Activated CD4-positive, alpha-beta T cell treated with anti-CD3 and anti-CD28 coated beads, Interleukin-2, amount 50 U/mL, for 24 hours (primary cell): ENCODE measurements around the gene PLEKHM3.
"Not testable (repeated sequence)": the region's sequence is repeated elsewhere in the genome, so short reads cannot be mapped to it uniquely, and the experiment has no call there.

Experiments
- DNase-seq, 2 donors: peaks; one replicate each; pipeline ENCODE4 v3.0.0-alpha.2; 2020; ENCODE audit warnings: low read depth in 1 of 2, low spot score in 1 of 2

The PLEKHM3 gene

DNA sequence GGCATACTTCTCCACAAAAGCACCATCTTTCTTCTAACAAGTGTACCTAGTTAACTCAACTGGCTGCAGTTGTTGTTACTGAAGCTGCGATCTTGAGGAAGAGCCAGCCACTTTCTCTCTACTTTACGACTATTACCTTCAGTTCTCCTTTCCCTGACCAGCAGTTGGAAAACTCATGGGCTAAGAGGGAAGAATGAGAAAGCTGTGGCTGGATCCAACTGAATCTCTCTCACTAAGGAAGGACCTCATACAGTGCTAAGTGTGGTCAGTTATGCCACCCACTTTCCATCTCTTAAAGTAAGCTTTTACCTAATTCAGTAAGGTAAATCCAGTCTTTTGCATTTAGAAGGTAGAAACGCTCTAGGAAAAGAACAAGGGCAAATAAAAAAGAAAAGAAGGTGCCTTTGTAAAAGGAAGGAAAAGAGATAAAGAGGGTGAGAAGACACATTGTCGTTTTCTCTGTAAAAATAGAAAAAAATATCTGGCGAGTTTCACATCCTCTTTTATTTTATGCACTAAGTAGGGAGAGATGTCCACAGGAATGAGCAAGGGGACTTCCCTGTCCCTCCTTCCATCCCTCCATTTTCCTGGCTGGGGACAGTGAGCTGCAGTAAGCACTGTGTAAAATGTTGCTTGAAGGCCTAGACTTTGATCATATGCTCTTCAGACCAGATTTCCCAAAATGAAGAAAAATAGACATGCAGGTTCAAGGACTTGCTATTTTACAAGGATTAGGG is 73.4 kb downstream of the PLEKHM3 start:
- DNase-seq, result no peak

DNA sequence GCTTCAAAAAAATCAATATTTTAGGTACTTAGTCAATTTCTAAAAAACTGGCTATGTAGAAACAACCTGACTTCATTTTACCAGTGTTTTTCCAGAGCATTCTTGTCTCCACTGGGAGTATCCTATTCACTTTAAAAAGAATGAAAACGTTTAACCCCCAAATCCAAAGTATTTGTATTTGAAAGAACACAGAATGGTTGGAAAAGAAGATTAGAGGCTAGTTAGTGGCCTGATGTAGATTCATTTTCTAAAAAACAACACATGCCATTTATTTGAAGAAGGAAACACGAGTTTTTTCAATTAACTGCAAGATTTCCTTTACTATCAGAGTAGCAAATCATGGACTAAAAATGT is 74.6 kb downstream of the PLEKHM3 start:
- no peak for DNase-seq

DNA sequence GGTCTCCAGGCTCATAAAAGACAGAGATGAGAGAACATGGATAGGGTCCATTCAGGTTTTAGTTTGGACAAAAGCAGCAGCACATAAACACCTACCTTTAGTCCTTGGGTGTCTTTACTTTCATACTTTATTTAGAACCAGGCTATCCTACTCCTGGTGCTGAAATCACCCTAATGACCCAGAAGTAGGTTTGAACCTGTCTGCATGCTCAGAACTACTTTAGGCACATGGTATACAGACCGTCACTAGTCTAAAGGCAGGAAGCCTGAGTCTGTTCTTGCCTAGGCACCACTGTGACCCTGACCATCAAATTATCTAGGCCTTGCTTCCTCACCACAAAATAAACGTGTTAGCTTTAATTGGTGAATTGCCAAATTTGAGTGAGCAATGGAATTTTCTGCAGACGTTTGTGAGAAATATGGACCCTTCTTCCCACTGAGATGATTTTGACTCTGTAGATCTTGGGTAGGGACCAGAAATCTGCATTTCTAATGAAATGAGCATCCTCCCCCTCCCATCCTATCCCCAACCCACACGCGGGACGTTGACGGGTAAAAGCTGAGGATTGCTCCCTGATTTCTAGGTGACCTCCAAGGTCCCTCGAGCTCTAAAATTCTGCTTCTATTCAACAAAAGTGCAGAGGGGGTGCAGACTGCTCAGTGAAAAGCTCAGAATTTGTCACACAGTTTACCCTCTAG is 75.1 kb downstream of the PLEKHM3 start:
- DNase-seq, result no peak

DNA sequence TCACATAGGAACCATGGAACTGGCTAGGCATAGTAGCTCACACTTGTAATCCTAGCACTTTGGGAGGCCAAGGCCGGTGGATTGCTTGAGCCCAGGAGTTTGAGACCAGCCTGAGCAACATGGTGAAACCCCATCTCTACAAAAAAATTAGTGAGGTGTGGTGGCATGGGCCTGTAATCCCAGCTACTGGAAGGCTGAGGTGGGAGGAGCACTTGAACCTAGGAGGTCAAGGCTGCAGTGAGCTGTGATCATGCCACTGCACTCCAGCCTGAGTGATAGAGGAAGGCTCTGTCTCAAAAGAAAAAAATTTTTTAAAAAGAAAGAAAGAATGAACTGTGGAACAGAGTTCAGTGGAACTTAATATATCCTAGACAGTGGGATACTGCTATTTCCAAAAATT is 76.1 kb downstream of the PLEKHM3 start:
- DNase-seq, result not testable (repeated sequence)

DNA sequence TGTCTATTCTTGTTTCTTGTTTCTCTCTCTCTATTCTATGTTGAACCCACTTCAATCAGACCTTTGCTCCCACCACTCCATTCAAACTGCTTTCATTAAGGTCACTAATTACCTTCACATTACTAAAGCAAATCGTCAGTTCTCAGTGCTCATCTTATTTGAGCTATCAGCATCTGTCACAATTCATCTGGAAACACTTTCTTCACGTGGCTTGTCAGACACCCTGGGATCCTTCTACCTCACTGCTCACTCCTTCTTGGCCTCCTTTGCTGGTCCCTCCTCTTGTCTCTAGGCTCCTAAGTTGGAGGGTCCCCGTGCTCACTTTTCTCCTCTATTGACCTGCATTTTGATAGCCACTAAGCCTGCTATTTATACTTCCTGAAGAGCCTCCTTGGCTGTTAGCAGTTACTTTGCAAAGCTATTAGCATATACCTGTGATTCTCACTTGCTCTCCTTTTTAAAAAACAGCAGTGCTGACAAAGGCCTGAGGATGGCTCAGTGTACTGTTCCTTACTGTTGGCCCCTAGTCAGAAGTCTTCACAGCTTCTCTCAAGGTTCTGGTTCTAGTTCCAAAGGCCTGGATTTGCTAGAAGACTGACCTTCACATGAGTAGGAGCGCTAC is 80.2 kb downstream of the PLEKHM3 start:
- DNase-seq, result no peak

DNA sequence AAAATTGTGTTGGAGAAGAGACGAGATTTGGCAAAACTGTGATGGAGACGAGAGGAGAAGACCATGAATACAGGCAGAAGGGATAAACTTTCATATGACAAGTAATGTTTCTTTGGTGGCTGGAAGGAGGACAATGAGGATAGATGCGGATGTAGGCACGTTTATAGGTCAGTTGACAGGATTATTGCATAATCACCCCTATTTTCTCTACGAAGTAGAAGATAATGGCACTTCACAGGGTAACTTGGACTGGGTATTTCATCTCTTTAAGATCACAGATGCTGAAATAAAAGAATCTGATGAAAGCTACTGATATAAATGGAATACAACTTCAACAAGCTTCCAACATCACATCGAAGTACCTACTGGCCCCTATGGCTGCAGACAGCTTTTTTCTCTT is 81.0 kb downstream of the PLEKHM3 start:
- no peak for DNase-seq

DNA sequence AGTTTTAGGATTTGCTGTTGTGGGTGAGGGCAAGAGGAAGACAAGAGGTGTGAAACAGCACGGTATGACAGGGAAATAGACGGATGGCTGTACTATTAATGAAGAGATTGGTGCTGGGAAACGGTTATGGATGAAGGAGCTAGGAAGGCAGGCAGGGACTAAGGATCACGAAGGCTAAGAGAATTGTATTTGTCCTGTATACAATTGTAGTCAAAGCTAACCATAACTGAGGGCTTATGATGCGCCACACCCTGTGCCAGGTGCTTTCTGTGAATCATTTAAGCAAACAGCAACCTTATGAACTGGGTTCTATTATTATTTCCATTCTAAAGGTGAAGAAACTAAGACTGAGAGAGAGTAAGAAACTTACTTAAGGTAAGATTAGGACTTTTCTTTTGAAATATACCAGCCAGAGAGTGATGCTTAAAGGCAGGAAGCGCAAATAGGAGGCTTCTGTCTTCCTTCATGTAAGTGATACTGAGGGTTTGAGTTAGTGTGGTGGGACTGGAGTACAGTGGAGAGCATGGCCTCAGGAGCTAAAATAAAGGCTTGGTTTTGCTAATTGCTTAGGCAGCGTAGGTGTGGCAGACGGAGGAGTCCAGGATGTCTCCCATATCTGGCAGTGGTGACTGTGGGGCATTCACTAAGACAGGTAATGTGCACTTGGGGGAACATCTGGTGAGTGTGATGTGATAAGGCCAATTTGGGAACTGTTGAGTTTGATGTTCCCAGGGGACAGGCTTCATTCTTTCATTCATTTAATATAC is 85.8 kb downstream of the PLEKHM3 start:
- no peak for DNase-seq

DNA sequence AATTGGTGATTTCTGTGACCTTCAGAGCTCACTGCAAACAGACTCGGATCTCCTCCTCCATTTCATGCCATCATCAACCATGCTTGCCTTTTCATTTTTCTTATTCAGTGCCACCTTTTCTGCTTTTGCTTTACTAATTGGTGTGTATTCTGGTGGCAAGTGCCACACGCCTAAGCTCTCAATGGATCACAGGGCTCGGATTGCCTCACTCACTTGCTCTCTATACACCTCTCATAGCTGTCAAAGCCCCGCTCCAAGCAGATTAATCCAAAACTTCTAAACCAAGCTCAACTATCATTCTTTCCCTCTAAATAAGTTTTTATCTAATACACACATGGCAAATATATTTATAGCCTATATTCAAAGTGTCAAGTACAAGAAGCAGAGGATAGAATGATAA is 86.4 kb downstream of the PLEKHM3 start:
- DNase-seq, result no peak

DNA sequence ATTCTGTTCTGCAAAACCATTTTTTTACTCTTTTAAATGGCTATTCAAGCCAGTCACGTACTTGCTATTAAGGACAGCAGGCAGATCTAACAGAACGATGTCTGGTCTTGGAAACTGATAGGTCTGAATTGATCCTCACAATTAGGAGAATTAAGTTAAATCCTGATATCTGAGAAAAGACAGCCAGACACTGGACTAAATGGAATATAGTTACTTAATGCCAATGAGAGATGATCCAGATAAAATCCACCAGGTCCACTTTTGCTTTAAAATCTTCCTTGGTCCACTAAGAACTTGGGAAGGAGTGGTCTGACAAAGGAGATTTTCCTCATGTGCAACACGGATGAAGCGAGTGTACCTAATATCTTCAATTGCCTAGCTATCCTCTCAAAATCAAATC is 86.9 kb downstream of the PLEKHM3 start:
- DNase-seq, result no peak

DNA sequence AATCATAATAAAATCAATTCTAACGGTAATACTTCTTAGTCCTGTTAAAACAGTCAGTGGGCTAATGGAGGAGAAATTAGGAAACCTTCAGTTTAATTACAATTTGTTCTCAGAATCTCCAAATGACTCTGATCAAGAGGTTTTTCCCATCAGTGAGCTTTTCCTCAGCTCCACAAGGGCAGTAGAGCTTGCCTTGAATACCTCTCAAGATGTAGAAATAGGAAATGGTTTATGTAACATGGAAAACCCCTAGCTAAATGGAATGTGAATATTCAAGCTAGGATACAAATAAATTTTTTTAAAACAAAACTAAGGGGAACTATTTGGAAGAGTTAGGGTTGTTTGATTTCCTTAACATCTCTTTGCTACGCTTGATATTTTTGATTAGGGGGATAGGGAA is 87.5 kb downstream of the PLEKHM3 start:
- no peak for DNase-seq

DNA sequence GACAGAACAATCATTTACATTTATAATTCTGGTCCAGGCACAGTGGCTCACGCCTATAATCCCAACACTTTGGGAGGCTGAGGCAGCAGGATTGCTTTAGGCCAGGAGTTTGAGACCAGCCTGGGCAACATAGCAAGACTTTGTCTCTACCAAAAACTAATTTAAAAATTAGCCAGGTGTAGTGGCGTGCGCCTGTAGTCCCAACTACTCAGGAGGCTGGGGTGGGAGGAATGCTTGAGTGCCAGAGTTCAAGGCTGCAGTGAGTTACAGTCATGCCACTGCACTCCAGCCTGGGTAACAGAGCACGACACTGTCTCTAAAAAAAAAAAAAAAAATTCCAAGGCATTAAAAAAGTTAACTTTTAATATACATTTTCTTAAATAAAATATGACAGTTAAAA is 88.1 kb downstream of the PLEKHM3 start:
- DNase-seq, result no peak

DNA sequence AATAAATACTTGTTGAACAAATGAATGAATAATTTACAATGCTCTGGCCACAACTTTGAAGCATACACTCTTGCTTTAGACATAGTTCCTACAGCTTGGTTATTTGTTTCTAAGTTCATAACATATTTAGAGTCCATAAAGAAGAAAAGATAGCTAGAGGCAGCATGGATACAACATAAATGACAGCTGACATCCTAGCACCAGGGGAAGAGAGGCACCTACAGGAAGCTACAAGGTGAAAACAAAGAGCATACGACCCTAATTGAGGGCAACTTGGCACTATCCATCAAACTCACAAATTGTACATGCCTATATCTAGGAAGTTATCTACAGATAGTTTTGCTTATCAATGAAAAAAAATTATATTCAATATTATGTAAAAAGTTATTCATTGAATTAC is 88.9 kb downstream of the PLEKHM3 start:
- DNase-seq, result no peak

DNA sequence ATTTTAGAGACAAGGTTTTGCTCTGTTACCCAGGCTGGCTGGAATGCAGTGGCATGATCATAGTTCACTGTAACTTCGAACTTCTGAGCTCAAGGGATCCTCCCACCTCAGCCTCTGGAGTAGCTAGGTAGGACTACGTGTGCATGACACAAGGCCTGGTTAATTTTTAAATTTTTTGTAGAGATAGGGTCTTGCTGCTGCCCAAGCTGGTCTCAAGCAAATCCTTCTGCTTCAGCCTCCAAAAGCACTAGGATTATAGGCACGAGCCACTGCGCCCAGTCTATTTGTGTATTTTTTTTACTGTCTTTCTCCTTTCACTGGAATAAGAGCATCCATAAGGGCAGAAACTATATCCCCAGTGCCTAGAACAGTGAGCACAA is 89.3 kb downstream of the PLEKHM3 start:
- DNase-seq, result no peak

DNA sequence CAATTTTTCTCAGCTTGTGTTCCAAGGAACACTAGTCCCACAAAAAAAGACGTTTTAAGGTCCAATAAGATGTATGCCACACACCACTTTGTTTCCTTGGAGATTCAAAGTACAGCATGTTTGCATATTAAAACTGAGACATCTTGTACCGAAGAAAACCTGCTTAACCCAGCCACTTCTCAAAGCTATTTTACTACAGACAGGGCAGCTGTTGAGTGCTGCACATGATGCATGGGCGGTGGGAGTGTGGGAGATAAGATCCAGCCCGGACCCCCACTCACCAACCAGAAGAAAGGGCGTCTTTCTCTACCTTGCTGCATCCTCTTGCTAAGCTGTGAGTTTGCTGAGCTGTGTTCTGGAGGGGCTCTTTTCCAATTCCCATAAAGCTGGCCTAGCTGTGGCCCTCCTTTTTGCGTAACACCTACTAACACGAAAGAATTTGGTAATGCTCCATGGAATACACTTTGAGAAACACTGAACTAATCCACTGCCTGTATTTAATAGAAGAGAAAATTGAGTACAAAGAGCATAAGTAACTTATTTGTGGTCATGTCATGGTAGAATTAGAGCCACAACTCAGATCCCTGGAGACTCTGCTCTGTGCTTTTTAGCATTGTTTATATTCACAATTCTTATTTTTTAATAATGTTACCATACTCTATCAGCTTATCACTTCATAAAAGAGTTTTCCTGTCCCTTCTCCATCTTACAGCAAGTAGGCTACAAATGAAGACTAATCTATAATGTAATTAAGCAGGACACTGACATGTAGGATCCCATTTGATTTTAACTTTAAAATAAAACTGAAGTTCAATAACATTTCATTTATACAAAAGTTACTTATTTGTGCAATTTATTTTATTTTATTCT is 90.0 kb downstream of the PLEKHM3 start:
- no peak for DNase-seq

DNA sequence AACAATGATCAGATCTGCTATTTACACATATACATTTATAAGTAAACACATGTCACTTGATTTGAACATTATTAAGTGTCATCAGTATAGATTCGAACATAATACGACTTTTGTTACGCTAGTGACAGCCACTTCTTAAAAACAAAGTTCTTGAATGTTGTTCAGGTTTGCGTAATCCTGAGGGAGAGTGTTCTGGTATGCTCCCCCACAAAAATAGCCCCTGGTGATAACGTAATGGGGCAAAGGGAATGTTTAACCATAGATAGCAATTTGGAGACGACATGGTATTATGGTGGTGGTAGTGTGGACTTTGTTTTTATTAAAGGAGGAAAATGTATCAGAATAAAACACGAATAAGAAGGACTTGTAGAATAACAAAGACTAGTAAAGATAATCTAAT is 90.6 kb downstream of the PLEKHM3 start:
- no peak for DNase-seq

DNA sequence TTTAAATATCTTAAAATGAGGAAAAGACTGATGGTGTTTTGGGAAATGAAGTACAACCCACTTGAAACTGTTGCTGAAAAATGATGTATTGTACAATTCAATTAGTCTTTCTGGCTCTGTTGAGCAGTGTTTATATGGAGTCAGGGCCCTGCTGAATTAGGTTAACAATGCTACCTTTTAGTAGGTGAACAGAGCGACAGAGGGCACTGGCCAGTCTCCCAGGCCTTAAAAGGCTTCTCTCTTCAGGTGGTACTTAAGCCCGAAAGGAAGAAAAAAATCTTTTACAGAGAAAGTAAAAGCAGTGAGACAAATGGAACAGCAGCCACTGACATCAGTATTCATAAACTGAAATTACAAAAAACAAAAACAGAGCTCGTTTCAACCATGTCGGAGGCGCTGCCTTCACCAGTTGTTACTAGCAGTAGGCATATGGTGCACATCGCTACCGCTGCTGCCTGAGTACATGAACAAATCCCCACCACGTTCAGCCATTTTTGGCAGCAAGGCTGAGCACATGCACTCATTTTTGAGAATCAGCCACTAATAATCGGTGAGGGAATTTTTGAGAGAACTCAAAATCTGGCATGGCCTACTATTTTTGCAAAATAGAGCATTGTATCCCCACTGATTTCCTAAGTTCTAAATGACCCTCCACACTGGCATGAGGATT is 91.8 kb downstream of the PLEKHM3 start:
- no peak for DNase-seq

DNA sequence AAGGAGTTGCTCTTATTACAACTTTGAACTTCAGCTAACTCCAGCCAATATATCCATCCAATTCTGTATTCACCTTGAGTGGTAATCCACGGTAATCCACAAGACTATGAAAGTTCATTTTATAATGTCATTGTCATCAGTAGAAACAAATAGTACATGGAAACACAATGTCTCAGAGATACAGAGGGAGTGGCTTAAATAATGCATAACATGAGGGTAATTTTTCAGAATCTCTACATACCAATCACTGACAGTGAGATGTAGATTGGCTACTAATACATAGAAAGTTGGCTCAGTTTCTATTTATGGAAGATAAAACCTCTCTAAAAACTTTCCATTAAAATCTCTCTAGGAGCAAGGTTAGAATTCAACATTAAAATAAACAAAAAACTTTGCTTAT is 93.2 kb downstream of the PLEKHM3 start:
- no peak for DNase-seq

DNA sequence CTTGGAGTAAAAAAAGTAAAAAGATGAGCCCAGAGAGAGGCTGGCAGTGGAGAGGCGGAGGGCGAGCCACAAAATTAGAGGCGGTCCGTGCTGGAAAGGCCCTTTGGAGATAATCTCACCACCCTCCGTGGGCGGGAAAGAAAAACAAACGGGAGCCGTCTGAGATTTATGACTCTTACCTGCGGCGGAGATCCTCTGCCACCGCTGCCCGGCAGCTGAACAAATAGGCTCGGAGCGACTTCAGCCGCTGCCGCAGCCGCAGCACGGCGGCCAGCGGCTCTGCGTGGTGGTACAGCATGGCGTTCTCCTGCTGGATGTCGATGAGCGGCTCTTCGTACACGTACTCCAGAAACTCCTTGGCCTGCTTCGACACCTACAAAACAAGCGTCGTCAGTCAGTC is 94.6 kb downstream of the PLEKHM3 start:
- DNase-seq, result no peak

DNA sequence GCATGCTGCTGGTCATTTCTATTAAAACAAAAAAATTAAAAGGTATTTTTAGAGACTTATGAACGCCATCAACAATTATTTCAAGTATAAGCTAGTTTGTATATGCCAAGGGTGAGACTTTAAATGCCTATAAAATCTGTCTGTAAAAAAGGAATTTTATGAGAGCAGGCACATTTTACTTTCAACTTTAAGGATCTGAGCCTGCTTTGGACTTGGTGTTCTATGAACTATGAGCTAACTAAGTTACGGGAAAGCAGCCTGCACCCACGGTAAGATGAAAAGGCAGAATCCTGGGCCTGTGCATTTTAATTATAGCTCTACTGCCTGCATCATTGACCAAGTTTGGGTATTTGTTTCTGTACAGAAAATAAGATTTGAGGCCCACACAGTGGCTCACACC is 95.4 kb downstream of the PLEKHM3 start:
- no peak for DNase-seq

DNA sequence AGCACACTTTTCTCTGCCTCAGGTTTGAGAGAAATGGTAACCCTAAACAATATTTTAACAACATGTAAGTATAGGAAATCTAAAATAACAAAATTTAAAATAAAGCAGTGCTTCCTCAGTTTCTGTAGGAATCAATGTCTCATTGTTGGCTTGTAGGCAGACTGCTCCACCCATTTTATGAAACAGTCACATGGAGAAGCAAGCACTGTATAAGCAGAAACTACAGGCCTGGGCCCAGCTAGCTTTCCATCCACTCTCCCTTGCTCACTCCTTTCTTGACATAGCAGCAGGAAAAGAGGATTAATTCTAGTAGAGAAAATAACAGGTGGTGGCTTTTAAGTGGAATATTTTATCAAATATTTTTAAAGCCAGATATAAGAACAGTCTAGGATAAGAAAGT is 97.2 kb downstream of the PLEKHM3 start:
- DNase-seq, result no peak

DNA sequence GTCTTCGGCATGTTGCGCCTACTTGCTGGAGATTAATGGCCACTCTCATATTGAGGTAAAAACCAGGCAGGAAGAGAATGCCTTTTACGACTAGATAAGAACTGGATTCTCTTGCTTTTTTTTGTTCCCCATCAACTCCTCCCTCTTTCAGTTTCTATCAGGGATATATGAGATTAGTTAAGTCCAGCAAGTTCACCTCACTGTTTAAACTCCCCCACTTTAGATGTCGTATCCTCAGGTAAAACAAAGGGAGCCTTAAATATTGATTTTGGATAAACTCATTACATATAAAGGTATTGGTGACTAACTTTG is 98.4 kb downstream of the PLEKHM3 start:
- no peak for DNase-seq
